HepG2 (cell line): ENCODE data around the gene C4orf36. TPM values are rescaled to one million over a fixed set of nuclear protein-coding genes. Genes with fewer than 3 reads are reported as not detected.

ENCODE experiments used
- ATAC-seq: fragments of 200-7000 bp; cut with Tn5 transposase; 3 replicates; pipeline ENCODE4 v1.9.1; 2020; ENCODE audit warnings: mild to moderate bottlenecking, moderate library complexity
- BruUV-seq: library from RNA; stranded (reverse); fragments of 400-500 nt; replicated peaks from 2 replicates; lab custom pipeline; 2021; lab: Mats Ljungman, UMichigan
- CTCF ChIA-PET: fragments of 300-600 bp; formaldehyde crosslinking; extraction: SDS; loops from one replicate; lab custom pipeline; 2021; ENCODE audit warnings: low total read pairs, inconsistent platforms, low intra/inter-chr PET ratio; lab: Yijun Ruan, JAX
- POLR2A ChIA-PET: fragments of 350-600 bp; sonication (Branson Sonifier 250); formaldehyde crosslinking; loops from one replicate; lab custom pipeline; 2020; ENCODE audit warnings: antibody characterized with exemption, inconsistent platforms; lab: Yijun Ruan, JAX
- DNase-seq: peaks from one replicate; pipeline ENCODE4 v3.0.0-alpha.2; 2015; ENCODE audit warnings: low spot score
- FAIRE-seq: peaks from 3 replicates; lab custom pipeline; 2011; peaks lifted over from hg19 to GRCh38; lab: Jason Lieb, UNC
- H2AFZ ChIP-seq: one replicate; pipeline ENCODE4 v1.6.1; 2011; ENCODE audit warnings: low read length, inconsistent platforms
- H3K27ac ChIP-seq: fragments of 300-600 bp; 3 replicates; pipeline ENCODE4 v1.8.0; 2011; ENCODE audit warnings: mixed run types, mild to moderate bottlenecking, mixed read lengths, low read length, inconsistent platforms; ENCODE audit not compliant: insufficient read depth; ENCODE audit errors: extremely low read length
- H3K27me3 ChIP-seq, 2 experiments: fragments of 200-600 bp in 1 of 2; 2 replicates in 1 of 2; 3 replicates in 1 of 2; pipeline versions ENCODE4 v1.6.0 to v1.8.0; 2011; ENCODE audit warnings: low read length in 2 of 2, mild to moderate bottlenecking in 2 of 2, moderate library complexity in 2 of 2, inconsistent platforms in 1 of 2; ENCODE audit not compliant: insufficient read depth in 2 of 2, control insufficient read depth in 1 of 2
- H3K36me3 ChIP-seq, 2 experiments: fragments of 200-600 bp in 1 of 2; replicated peaks in 1 of 2; 2 replicates in 1 of 2; 3 replicates in 1 of 2; pipeline versions ENCODE4 v1.5.1 to v1.8.0; 2011; ENCODE audit warnings: low read length in 2 of 2, inconsistent platforms in 1 of 2; ENCODE audit not compliant: insufficient read depth in 2 of 2, control insufficient read depth in 1 of 2
- H3K4me1 ChIP-seq: 2 replicates; pipeline ENCODE4 v1.5.1; 2012; ENCODE audit warnings: low read length, inconsistent platforms; ENCODE audit not compliant: insufficient read depth
- H3K4me2 ChIP-seq: 2 replicates; pipeline ENCODE4 v1.6.0; 2011; ENCODE audit warnings: low read depth, low read length, inconsistent platforms
- H3K4me3 ChIP-seq, 3 experiments: fragments of 200-600 bp in 1 of 3; sonication (generic), shearing (Covaris generic) in 1 of 3; replicated peaks in 1 of 3; 2 replicates each; pipeline ENCODE4 v1.5.1; 2011 to 2016; ENCODE audit warnings: low read length in 3 of 3, inconsistent platforms in 2 of 3, low read depth in 2 of 3, mild to moderate bottlenecking in 2 of 3, control low read depth in 1 of 3, mixed read lengths in 1 of 3; ENCODE audit not compliant: insufficient read depth in 1 of 3
- H3K79me2 ChIP-seq: one replicate; pipeline ENCODE4 v1.6.1; 2011; ENCODE audit warnings: low read length, inconsistent platforms; ENCODE audit not compliant: insufficient read depth
- H3K9ac ChIP-seq: 2 replicates; pipeline ENCODE4 v1.6.0; 2011; ENCODE audit warnings: mild to moderate bottlenecking, low read depth, low read length, inconsistent platforms; ENCODE audit not compliant: insufficient read depth
- H3K9me3 ChIP-seq: 2 replicates; pipeline ENCODE4 v1.5.1; 2012; ENCODE audit warnings: mild to moderate bottlenecking, low read length
- H4K20me1 ChIP-seq: 2 replicates; pipeline ENCODE4 v1.6.0; 2011; ENCODE audit warnings: inconsistent platforms, mild to moderate bottlenecking, low read length, moderate library complexity; ENCODE audit not compliant: insufficient read depth
- AKNA ChIP-seq: sonication (generic); formaldehyde crosslinking; IDR thresholded peaks from 2 replicates; pipeline ENCODE4 v1.4.0; 2020; ENCODE audit warnings: missing genetic modification reagents, borderline replicate concordance
- ARID4A ChIP-seq: sonication (generic); formaldehyde crosslinking; IDR thresholded peaks from 2 replicates; pipeline ENCODE4 v1.5.0; 2020; ENCODE audit warnings: mild to moderate bottlenecking, missing genetic modification reagents, borderline replicate concordance
- MAZ ChIP-seq, 2 experiments: sonication (generic) in 1 of 2; formaldehyde crosslinking in 1 of 2; IDR thresholded peaks; 2 replicates each; pipeline versions ENCODE4 v1.5.0 to v1.6.1; 2012 to 2020; ENCODE audit warnings: low read depth in 2 of 2, mild to moderate bottlenecking in 2 of 2, borderline replicate concordance in 1 of 2, improper control_type of control experiment in 1 of 2, low read length in 1 of 2, missing genetic modification reagents in 1 of 2, moderate library complexity in 1 of 2
- SKI ChIP-seq: fragments of 450-650 bp; IDR thresholded peaks from one replicate; pipeline ENCODE4 v1.6.1; 2018; ENCODE audit warnings: mild to moderate bottlenecking; ENCODE audit not compliant: partially characterized antibody
- SP5 ChIP-seq: IDR thresholded peaks from 2 replicates; pipeline ENCODE4 v1.6.1; 2016; ENCODE audit warnings: low read depth, borderline replicate concordance
- TFDP1 ChIP-seq: IDR thresholded peaks from 2 replicates; pipeline ENCODE4 v1.6.1; 2016; ENCODE audit warnings: missing compliant biosample characterization, missing genetic modification reagents, borderline replicate concordance
- WGBS: methylation state at CpG from one replicate; pipeline ENCODE4 v1.1.6; 2017; ENCODE audit warnings: low lambda C conversion rate; 5-methylcytosine and 5-hydroxymethylcytosine counted together
- in situ Hi-C: cut with HindIII; loops from 2 replicates; pipeline ENCODE4 v1.10.0; 2017; ENCODE audit warnings: low pct_unique_long_range_greater_than_20kb; ENCODE audit not compliant: extremely low pct_ligation_motif_present
- intact Hi-C: fragments of 100-400 bp; cut with micrococcal nuclease; formaldehyde crosslinking; loops from one replicate; pipeline ENCODE4 v1.10.0; 2022; ENCODE audit not compliant: unreplicated experiment
- polyA plus RNA-seq, 8 experiments: library from polyadenylated mRNA; depleted of rRNA in 3 of 8; stranded (reverse) in 7 of 8; unstranded in 1 of 8; fragments of >200 nt; fragmentation: Illumina TruSeq in 4 of 8; extraction: Trizol in 4 of 8; gene quantifications; 2 replicates each; pipeline versions ENCODE4 v1.2.1 to v1.2.3, GENCODE V29; 2011 to 2016; ENCODE audit warnings: low read depth in 4 of 8, missing spikeins in 1 of 8, mixed read lengths in 1 of 8; ENCODE audit not compliant: insufficient read depth in 1 of 8
- total RNA-seq, 5 experiments: library from RNA; depleted of rRNA; stranded (reverse); fragments of >200 nt; fragmentation: Illumina TruSeq; extraction: Trizol; gene quantifications; 2 replicates each; pipeline ENCODE4 v1.2.3, GENCODE V29; 2016; ENCODE audit warnings: low read depth in 1 of 5

C4orf36 gene
- total and polyA plus RNA-seq, 2 of the 13 experiments (the other 11 are each of a cell fraction or from before 2014, with no cell fraction given): 0.63 TPM; not detected in 1

- Histone ChIP-seq H4K20me1 (no peaks in the 10 kb centered on the region), H2AFZ (no peak overlapping the region), H3K4me1 (peaks cover 12% of the 10 kb centered on the region; the same call in 1 of the 2 replicates), H3K27ac (no peak overlapping the region), H3K4me3 (no peak overlapping the region), H3K9me3 (no peaks in the 10 kb centered on the region), H3K4me2 (no peak overlapping the region), H3K36me3 (no peaks in the 10 kb centered on the region), H3K79me2 (no peaks in the 10 kb centered on the region), H3K27me3 (no peaks in the 10 kb centered on the region), H3K9ac (no peak overlapping the region)
- TF ChIP-seq AKNA (CRISPR knock-in tag): no peak
- WGBS: 75% methylated on average over 7 of the region's 7 CpGs
- ChIA-PET POLR2A (no interaction called here), CTCF (no interaction called here)
- in situ Hi-C loops: loop anchor here (5.0 to 10.0 kb wide), 2 partner anchors 98 to 344 kb away; no protein-coding TSS in a partner anchor
- ATAC-seq (no peak), FAIRE-seq (no peak), DNase-seq (no peak)
- BruUV-seq: no TSS peak
- intact Hi-C loops: no loop called here
Observed at GRCh38 chr4:86890790-86891189, 1.4 kb downstream of the C4orf36 start.

- Histone ChIP-seq H3K4me1 (no peaks in the 10 kb centered on the region), H4K20me1 (no peaks in the 10 kb centered on the region), H3K9ac (no peak overlapping the region), H3K27me3 (no peaks in the 10 kb centered on the region; a peak in 2 of 5 replicates), H3K4me2 (no peak overlapping the region), H3K9me3 (peaks cover 19% of the 10 kb centered on the region; the same call in 1 of the 2 replicates), H3K27ac (no peak overlapping the region), H3K36me3 (no peaks in the 10 kb centered on the region), H2AFZ (no peak overlapping the region), H3K4me3 (no peak overlapping the region), H3K79me2 (no peaks in the 10 kb centered on the region)
- ChIA-PET CTCF (no interaction called here), POLR2A (no interaction called here)
- intact Hi-C loops (no loop called here), in situ Hi-C loops (no loop called here)
- no TSS peak for BruUV-seq
- FAIRE-seq (no peak), ATAC-seq (no peak), DNase-seq (no peak)
- 0% methylated on average over 1 of the region's 1 CpG for WGBS
- no peak for TF ChIP-seq TFDP1 (CRISPR knock-in tag)
- no peak for TF ChIP-seq SP5 (CRISPR knock-in tag)
- no peak for TF ChIP-seq SKI
- TF ChIP-seq ARID4A: no peak
- TF ChIP-seq MAZ (IDR thresholded peaks at IDR 0.05; ENCODE audit: borderline replicate concordance, low read depth, low read length): no peak
- no peak for TF ChIP-seq MAZ (CRISPR knock-in tag; IDR thresholded peaks at IDR 0.05; ENCODE audit: low read depth)
Observed at GRCh38 chr4:86879641-86880040, 12.6 kb downstream of the C4orf36 start.
